ENCODE data around the gene CCL23. TPM values are rescaled to one million over a fixed set of nuclear protein-coding genes. Genes with fewer than 3 reads are reported as not detected.

Gene CCL23
- total RNA-seq, 4 donors from 2014 or later: not detected

DNA sequence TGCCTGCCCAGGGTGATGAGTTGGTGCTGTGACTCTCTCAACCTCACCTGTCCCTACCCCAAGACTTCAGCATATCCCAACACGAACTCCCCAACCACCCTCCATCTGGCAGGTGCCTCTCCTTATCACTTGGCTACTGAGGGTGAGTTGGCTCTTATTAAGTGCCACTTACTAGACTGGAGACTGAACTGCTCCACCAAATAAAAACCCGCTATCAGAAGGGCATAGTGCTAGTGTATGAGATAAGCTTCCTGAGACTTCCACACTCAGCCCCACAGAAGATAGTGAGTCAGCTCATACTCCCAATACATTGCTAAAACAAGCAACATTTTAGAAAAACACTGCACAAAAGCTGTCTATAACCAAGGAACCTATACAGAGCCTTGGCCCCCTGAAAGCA, 30.3 kb upstream of the CCL23 start:
- in situ Hi-C loops (cut with MboI; ENCODE audit: low sequenced_read_pairs in 4 of 4): no loop called here
- H3K27ac ChIP-seq: no peak overlapping the region
- intact Hi-C loops (cut with DNase I; ENCODE audit: low total_unique reads): no loop called here
- no peak for ATAC-seq
- H3K9me3 ChIP-seq: no peaks in the 10 kb centered on the region
- TF ChIP-seq CTCF (IDR thresholded peaks at IDR 0.05 in 4 of 5, conservative IDR thresholded peaks at IDR 0.05 in 1 of 5) (no peak), POLR2A (IDR thresholded peaks at IDR 0.05) (no peak)
- DNase-seq: no peak
- no peaks in the 10 kb centered on the region for H3K27me3 ChIP-seq
- no peaks in the 10 kb centered on the region for H3K36me3 ChIP-seq
- no peak overlapping the region for H3K4me3 ChIP-seq
- no peaks in the 10 kb centered on the region for H3K4me1 ChIP-seq

GRCh38 chr17:36036235-36036634, 18.5 kb upstream of the CCL23 start:
- in situ Hi-C loops (cut with MboI; ENCODE audit: low sequenced_read_pairs in 4 of 4): no loop called here
- Histone ChIP-seq H3K27ac (no peak overlapping the region), H3K4me1 (no peaks in the 10 kb centered on the region), H3K4me3 (no peak overlapping the region), H3K36me3 (no peaks in the 10 kb centered on the region), H3K9me3 (no peaks in the 10 kb centered on the region), H3K27me3 (no peaks in the 10 kb centered on the region)
- ATAC-seq (no peak), DNase-seq (no peak)
- intact Hi-C loops (cut with DNase I; ENCODE audit: low total_unique reads): no loop called here
- TF ChIP-seq POLR2A (IDR thresholded peaks at IDR 0.05): no peak
- no peak for TF ChIP-seq CTCF (IDR thresholded peaks at IDR 0.05 in 4 of 5, conservative IDR thresholded peaks at IDR 0.05 in 1 of 5)

DNA sequence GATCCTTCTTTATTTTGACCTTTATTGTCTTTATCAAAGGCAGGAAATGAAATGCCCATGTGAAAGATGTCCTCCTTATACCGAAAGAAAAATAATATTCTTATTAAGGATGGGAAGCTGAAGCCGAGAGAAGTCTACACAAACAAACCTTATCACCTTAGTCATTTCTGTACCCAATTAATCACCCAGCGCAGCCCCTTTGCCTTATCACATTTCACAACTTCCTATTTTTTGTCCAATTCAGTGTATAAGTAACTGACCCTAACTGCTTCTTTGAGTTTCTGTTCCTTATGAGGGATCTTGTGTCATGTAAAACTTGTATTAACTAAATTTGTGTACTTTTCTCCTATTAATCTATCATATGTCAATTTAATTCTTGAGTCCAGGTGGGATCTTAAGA, 16.4 kb upstream of the CCL23 start:
- Histone ChIP-seq H3K4me3 (no peak overlapping the region), H3K27ac (no peak overlapping the region), H3K9me3 (no peaks in the 10 kb centered on the region), H3K36me3 (no peaks in the 10 kb centered on the region), H3K4me1 (no peaks in the 10 kb centered on the region), H3K27me3 (no peaks in the 10 kb centered on the region)
- no peak for DNase-seq
- TF ChIP-seq CTCF (IDR thresholded peaks at IDR 0.05 in 4 of 5, conservative IDR thresholded peaks at IDR 0.05 in 1 of 5): no peak
- no peak for TF ChIP-seq POLR2A (IDR thresholded peaks at IDR 0.05)
- in situ Hi-C loops (cut with MboI; ENCODE audit: low sequenced_read_pairs in 4 of 4): no loop called here
- intact Hi-C loops (cut with DNase I; ENCODE audit: low total_unique reads): no loop called here
- no peak for ATAC-seq

DNA sequence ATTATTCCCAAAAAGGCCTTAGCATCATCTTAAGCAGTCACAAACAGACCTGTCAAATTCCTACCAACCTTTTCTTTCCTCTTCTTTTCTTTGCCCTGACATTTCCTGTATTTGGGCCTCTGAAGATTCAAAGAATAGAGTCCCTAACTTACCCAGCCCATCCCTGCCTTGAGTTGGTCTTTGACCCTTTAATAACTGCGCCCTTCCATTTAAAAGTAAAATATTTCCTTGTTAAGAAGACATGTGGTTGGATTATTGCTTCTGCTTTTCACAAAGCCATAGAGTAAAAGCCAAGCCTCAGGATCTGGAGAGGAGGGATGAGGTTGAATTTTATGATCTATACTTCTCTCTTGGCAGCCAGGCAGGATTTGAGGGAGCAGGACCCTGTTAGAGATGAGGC, 13.2 kb upstream of the CCL23 start:
- no peaks in the 10 kb centered on the region for H3K9me3 ChIP-seq
- DNase-seq: no peak
- no peak for ATAC-seq
- no peaks in the 10 kb centered on the region for H3K4me1 ChIP-seq
- intact Hi-C loops (cut with DNase I; ENCODE audit: low total_unique reads): no loop called here
- no peak overlapping the region for H3K4me3 ChIP-seq
- no peaks in the 10 kb centered on the region for H3K36me3 ChIP-seq
- in situ Hi-C loops (cut with MboI; ENCODE audit: low sequenced_read_pairs in 4 of 4): no loop called here
- no peak overlapping the region for H3K27ac ChIP-seq
- TF ChIP-seq CTCF (IDR thresholded peaks at IDR 0.05 in 4 of 5, conservative IDR thresholded peaks at IDR 0.05 in 1 of 5) (no peak), POLR2A (IDR thresholded peaks at IDR 0.05) (no peak)
- no peaks in the 10 kb centered on the region for H3K27me3 ChIP-seq

GRCh38 chr17:36027761-36028160, 10.0 kb upstream of the CCL23 start:
- no peaks in the 10 kb centered on the region for H3K9me3 ChIP-seq
- in situ Hi-C loops (cut with MboI; ENCODE audit: low sequenced_read_pairs in 4 of 4): no loop called here
- H3K4me1 ChIP-seq: no peaks in the 10 kb centered on the region
- ATAC-seq (no peak), DNase-seq (no peak)
- H3K4me3 ChIP-seq: no peak overlapping the region
- H3K27ac ChIP-seq: no peak overlapping the region
- TF ChIP-seq POLR2A (IDR thresholded peaks at IDR 0.05) (no peak), CTCF (IDR thresholded peaks at IDR 0.05 in 4 of 5, conservative IDR thresholded peaks at IDR 0.05 in 1 of 5) (no peak)
- H3K27me3 ChIP-seq: no peaks in the 10 kb centered on the region
- H3K36me3 ChIP-seq: no peaks in the 10 kb centered on the region
- intact Hi-C loops (cut with DNase I; ENCODE audit: low total_unique reads): no loop called here
